HG02678 (cell line): ENCODE measurements around the gene ITSN1.
"Not testable (repeated sequence)": the region's sequence is repeated elsewhere in the genome, so short reads cannot be mapped to it uniquely, and the experiment has no call there.

ENCODE experiments used
- ATAC-seq: cut with Tn5 transposase; IDR thresholded peaks from one replicate; pipeline ENCODE4 v1.9.1; 2021; ENCODE audit warnings: mild to moderate bottlenecking, moderate library complexity; ENCODE audit not compliant: unreplicated experiment

The ITSN1 gene

GRCh38 chr21:33729139-33729538 is 86.8 kb downstream of the ITSN1 start:
- not testable (repeated sequence) for ATAC-seq

GRCh38 chr21:33729641-33730040 is 87.3 kb downstream of the ITSN1 start:
- no peak for ATAC-seq

GRCh38 chr21:33731447-33731846 is 89.1 kb downstream of the ITSN1 start:
- no peak for ATAC-seq

GRCh38 chr21:33732038-33732437 is 89.7 kb downstream of the ITSN1 start:
- ATAC-seq, result no peak

DNA sequence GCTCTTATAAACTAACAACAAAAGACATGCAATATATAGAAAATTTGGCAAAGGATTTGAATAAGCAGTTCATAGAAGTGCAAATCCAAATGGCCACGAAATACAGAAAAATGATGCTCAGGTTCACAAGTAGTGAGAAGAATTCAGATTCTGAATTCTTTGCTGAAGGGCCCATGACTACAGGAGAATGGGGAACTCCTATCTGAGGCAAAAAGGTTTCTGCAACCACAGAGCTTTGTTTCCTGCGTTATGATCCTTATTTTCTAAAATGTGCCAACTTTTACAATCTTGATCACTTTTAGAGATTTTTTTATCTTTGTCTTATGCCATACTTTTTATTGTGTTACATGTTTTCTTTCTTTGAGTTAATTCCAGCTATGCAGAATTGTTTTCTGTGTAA is 91.3 kb downstream of the ITSN1 start:
- ATAC-seq, result no peak

DNA sequence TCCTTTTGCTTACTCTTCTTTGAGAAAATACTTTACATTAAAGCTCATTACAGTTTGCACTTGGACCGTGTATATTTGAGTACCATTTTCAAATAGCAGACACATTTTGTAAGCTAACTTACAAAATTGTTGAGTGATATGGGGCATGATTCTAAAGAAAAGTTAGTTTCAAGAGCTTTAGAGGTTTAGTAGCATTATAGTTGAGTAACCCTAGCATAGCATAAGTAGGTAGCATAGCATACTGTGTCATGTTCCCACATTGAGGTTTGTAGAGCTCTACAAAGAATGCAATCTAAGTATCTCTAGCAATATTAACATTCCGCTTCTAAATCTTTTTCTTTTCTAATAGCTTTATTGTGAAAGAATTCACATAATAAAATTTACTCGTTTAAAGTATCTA is 92.0 kb downstream of the ITSN1 start:
- no peak for ATAC-seq

- ATAC-seq, result no peak
Observed at GRCh38 chr21:33734818-33735217, 92.5 kb downstream of the ITSN1 start.

GRCh38 chr21:33736569-33736968 is 94.3 kb downstream of the ITSN1 start:
- no peak for ATAC-seq

- no peak for ATAC-seq
Observed at GRCh38 chr21:33739701-33740100, 97.4 kb downstream of the ITSN1 start.

DNA sequence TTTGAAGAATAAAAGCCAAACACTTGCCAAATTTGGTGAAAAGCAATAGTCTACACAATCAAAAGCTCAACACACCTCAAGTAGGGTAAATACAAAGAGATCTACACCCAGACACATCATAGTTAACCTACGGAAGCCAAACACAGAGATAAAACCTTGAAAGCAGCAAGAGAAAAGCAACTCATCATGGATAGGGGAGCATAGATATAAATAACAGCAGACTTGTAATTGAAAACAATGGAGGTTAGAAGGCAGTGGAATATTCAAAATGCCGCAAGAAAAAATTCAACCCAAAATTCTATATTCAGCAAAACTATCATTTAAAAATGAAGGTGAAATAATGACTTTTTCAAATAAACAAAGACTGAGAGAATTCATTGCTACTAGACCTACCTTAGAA is 105.1 kb downstream of the ITSN1 start:
- no peak for ATAC-seq

DNA sequence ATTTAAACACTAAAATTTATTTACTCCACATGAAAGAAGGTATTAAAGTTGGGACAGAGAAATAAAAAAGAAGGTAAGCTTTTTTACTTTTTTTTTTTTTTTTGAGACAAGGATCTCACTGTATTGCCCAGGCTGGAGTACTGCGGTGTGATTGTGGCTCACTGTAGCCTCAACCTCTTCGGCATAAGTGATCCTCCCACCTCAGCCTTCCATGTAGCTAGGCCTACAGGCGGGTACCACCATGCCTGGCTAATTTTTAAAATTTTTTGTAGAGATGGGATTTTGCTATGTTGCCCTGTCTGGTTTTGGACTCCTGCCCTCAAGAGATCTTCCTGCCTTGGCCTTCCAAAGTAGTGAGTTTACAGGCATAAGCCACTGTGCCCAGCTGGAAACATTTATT is 106.6 kb downstream of the ITSN1 start:
- no peak for ATAC-seq

DNA sequence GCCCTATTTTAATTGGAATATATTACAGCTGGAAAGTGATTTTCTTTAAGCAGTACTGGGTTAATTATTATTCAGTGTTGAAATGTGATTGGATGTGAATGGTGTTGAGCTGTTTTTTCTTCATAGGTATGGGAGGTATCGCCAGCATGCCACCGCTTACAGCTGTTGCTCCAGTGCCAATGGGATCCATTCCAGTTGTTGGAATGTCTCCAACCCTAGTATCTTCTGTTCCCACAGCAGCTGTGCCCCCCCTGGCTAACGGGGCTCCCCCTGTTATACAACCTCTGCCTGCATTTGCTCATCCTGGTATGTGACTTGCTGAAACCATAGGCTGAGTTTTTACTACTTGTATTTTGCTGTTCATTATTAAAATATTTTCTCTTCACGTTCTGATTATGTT is 107.7 kb downstream of the ITSN1 start:
- ATAC-seq, result no peak

DNA sequence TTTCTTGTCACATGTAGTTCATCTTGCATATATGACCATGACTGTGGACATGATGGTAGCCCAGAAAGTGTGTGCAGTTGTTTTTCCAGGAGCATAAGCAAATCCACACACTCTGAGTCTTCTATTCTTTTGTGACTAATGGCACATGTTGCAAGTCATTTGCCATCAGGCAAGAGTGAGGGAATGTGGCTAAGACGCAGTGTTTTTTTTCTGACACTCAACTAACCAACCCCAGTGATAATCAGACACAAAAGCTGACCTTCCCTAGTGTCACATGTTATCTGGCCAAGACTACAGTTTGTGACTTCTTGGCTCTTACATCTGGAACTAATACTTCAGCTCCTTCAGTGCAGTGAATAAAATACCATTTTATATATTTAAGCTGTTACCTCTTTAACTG is 108.8 kb downstream of the ITSN1 start:
- ATAC-seq, result no peak

GRCh38 chr21:33751533-33751932 is 109.2 kb downstream of the ITSN1 start:
- no peak for ATAC-seq

- ATAC-seq, result no peak
Observed at GRCh38 chr21:33752260-33752659, 110.0 kb downstream of the ITSN1 start.

- no peak for ATAC-seq
Observed at GRCh38 chr21:33753886-33754285, 111.6 kb downstream of the ITSN1 start.

DNA sequence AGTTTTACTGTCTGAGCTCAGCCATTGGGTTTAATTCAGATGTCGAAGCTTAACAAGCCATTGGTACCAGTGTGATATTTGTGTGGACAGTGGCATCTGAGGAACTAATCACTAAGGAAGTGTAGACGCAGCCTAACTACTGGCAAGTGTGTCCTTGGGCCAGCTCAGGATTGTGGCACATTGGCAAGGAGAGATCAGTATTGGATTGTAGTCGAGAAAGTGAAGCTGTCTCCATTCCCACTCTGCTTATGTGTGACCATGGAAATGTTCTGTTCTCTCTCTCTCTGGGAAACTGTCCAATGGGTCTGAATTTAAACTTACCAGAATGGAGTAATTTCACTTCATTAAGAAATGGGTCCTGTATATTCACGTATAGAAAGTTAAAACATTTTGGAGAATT is 112.2 kb downstream of the ITSN1 start:
- no peak for ATAC-seq

DNA sequence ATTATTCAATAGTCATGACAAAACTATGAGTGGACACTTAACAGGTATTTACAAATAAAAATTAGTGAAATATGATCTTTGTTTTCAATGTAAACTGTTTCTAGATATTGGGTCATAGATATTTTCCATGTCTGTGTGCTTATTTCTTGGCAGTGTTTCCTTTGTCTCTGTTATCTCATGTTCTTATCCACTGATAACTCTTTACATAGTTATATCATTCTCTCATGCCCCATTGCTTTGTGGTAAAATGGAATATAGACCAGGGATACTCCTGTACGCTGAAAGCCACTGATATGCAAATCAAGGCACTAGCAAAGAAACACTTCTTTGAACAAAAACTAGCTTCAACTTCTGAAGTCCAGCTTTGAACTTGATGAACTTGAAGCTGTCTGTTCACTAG is 113.1 kb downstream of the ITSN1 start:
- ATAC-seq, result no peak

DNA sequence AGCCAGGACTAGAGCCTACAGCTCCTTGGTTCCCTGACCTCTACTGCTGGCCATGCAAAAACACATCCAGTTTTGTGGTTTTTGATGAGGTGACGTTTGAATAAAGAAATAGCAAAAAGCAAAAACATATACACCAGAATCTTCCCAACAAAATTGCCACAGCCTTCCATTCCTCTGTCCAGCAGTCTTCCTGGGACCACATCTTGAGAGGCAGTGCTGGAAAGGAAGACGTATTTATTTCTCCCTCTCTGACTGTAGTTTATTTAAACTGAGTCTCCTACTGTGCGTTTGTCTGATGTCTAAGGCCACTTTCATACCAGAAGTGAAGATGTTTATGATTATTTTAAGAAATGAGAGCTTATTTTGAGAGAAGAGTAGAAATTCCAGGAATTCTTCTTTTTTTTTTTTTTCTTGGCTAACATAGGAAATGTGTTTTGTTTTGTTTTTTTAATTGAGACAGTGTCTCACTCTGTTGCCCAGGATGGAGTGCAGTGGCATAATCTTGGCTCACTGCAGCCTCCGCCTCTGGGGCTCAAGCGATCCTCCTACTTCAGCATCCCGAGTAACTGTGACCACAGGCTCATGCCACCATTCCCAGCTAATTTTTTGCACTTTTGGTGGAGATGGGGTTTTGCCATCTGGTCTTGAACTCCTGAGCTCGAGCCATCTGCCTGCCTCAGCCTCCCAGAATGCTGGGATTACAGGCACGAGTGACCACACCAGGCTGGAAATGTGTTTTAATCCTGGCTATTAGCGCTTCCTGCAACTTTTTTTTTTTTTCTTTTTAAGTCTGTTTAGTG is 118.5 kb downstream of the ITSN1 start:
- ATAC-seq, result no peak

- no peak for ATAC-seq
Observed at GRCh38 chr21:33761441-33762036, 119.2 kb downstream of the ITSN1 start.

- ATAC-seq, result no peak
Observed at GRCh38 chr21:33762803-33763581, 120.7 kb downstream of the ITSN1 start.

GRCh38 chr21:33763582-33763899 is 121.2 kb downstream of the ITSN1 start:
- no peak for ATAC-seq
